Measurements from ENCODE around the gene DPF1.
A peak's percentile ranks its signal among the peaks of the same experiment; 100 is the strongest.

The DPF1 gene

DNA sequence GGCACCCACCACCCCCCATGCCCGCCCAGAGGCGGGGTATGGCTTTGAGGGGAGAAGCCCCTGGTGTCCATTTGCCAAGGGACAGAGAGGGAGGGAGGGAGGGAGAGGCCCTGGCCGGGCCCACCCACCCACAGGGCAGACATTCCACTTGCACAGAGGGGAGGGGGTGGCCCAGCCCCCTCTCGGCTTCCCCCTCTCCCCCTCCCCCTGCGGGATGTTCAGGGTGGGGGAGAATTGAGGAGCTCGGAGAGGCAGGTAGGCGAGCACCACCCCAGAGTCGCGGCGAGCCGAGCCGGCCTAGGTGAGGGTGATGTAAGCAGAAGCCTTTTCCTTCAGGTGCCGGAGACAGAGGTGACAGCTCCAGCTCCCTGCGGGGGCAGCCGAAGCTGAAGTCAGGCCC lies 12.3 kb downstream of the DPF1 start:
- H3K4me3 ChIP-seq (ENCODE audit: low read length) = peak overlapping the region; percentile 74
- H3K36me3 ChIP-seq (ENCODE audit: control insufficient read depth, low read depth, low read length) = no peaks in the 10 kb centered on the region
- no peaks in the 10 kb centered on the region for H3K27me3 ChIP-seq (ENCODE audit: control insufficient read depth, insufficient read depth, low read length)
- no peak overlapping the region for H3K27ac ChIP-seq (ENCODE audit: low read length)
- no peak overlapping the region for H3K9ac ChIP-seq (ENCODE audit: low read length)
- no peaks in the 10 kb centered on the region for H3K9me3 ChIP-seq (ENCODE audit: control insufficient read depth, low read depth, low read length)
- peaks cover 11% of the 10 kb centered on the region for H3K4me1 ChIP-seq (ENCODE audit: control insufficient read depth, low read depth, low read length)

DNA sequence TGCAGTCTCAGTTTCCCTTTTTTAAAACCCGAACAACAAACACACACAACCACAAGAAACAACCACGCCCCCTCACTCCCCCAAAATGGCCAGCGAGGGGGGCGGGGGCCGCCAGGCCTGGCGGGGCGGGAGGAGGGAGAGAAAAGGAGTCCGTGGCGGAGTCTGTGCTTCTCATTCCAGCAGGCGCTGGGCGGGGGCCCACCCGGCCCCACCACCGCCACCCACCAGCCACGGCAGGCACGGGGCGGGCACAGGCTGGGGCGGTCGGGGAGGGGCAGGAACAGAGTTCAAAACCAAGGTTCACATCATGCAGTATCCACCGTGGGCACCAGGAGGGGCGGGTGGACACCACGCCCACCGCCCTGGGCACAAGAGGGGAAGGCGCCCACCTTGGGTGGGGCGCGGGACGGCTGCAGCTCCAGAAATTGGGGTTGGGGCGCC lies 12.9 kb downstream of the DPF1 start:
- Histone ChIP-seq H3K36me3 (ENCODE audit: control insufficient read depth, low read depth, low read length) (no peaks in the 10 kb centered on the region), H3K9me3 (ENCODE audit: control insufficient read depth, low read depth, low read length) (no peaks in the 10 kb centered on the region), H3K4me1 (ENCODE audit: control insufficient read depth, low read depth, low read length) (peaks cover 11% of the 10 kb centered on the region), H3K9ac (ENCODE audit: low read length) (peak overlapping the region; percentile 56), H3K4me3 (ENCODE audit: low read length) (peak overlapping the region; percentile 74), H3K27ac (ENCODE audit: low read length) (peak overlapping the region; percentile 53), H3K27me3 (ENCODE audit: control insufficient read depth, insufficient read depth, low read length) (no peaks in the 10 kb centered on the region)

DNA sequence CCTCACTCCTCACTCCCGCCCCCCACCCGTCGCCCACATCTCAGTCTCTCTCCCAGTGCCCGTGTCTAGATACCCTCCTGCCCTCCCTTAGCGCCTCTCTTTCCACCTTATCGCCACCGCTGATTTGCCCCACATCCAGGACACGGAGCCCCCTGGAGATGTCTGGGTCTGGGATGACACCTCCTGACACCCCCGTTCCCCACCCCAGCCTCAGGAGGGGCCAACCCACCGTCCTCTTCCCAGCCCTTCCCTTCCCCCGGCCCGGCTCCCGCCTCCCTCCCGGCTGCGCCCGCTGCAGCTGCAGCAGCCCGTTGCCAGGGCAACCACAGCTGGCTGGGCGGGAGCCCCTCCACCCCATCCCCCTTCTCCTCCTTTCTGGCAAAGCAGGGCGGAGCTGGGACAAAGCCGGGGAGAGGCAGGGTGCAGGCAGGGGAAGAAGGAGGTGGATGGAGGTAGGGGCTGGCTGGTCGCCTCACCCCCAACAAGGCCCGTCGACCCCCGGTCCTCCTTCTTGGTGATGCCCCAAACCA lies 13.5 kb downstream of the DPF1 start:
- Histone ChIP-seq H3K4me3 (ENCODE audit: low read length) (peak overlapping the region; percentile 74), H3K9me3 (ENCODE audit: control insufficient read depth, low read depth, low read length) (no peaks in the 10 kb centered on the region), H3K27ac (ENCODE audit: low read length) (peak overlapping the region; percentile 53), H3K27me3 (ENCODE audit: control insufficient read depth, insufficient read depth, low read length) (no peaks in the 10 kb centered on the region), H3K4me1 (ENCODE audit: control insufficient read depth, low read depth, low read length) (peaks cover 11% of the 10 kb centered on the region), H3K36me3 (ENCODE audit: control insufficient read depth, low read depth, low read length) (no peaks in the 10 kb centered on the region), H3K9ac (ENCODE audit: low read length) (peak overlapping the region; percentile 71)

DNA sequence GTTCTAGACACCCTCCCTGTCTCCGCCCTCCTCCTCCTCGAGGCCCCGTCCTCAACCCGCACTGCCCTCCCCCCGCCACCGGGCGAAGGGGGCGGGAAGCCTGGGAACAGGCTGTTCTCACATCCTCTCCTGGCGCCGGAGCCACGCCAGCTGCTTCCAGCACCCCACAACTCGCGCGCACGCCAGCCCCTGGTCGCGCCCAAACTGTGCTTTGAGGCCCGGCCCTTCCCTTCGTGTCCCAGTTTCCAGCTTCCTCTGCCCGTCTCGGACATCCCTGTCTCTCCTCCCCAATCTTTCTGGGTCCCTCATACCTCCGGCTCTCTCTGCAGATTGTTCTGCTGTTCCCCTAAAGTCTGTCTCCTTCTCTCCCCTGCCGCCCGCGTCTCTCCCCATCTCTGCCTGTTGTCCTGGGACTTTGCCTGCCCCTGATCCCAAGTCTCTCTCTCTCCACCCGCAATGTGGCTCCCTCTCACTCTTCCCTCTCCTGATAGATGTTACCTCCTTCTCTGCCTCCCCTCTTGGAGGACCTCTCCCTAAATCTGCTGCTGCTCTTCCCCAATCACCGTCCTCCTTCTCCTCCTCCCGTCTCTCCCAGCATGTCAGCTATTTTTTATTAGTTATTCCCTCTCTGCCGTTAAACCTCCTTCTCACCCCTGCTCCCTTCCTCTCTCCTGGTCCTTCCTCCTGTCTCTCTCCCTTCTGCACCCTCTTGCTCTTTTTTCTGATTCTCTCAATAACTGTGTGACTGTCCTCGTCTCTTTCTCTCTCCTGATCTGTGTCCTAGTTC lies 14.2 kb downstream of the DPF1 start:
- no peaks in the 10 kb centered on the region for H3K36me3 ChIP-seq (ENCODE audit: control insufficient read depth, low read depth, low read length)
- H3K9ac ChIP-seq (ENCODE audit: low read length) = peak overlapping the region; percentile 71
- H3K27ac ChIP-seq (ENCODE audit: low read length) = peak overlapping the region; percentile 28
- peaks cover 11% of the 10 kb centered on the region for H3K4me1 ChIP-seq (ENCODE audit: control insufficient read depth, low read depth, low read length)
- no peaks in the 10 kb centered on the region for H3K27me3 ChIP-seq (ENCODE audit: control insufficient read depth, insufficient read depth, low read length)
- H3K9me3 ChIP-seq (ENCODE audit: control insufficient read depth, low read depth, low read length) = no peaks in the 10 kb centered on the region
- H3K4me3 ChIP-seq (ENCODE audit: low read length) = peak overlapping the region; percentile 74

DNA sequence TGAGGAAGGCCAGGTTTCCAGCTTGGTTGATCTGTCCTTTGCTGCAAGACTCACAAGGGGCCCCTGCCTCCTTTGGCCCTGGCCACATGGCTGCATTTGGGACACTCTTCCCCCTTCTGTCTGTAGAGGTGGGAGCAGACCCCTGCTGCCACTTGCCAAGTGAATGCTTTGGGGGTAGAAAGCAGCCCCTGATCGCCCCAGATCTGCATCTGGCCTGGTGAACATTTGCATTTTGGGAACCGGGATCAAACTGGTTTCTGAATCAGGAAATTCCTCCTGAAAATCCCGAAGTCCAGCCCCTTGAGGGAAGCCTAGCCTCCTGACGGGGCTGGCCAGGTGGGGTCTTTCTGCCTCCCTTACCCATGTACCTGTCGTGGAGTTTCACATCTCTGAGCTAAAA lies 14.9 kb downstream of the DPF1 start:
- Histone ChIP-seq H3K4me3 (ENCODE audit: low read length) (peak overlapping the region; percentile 74), H3K27ac (ENCODE audit: low read length) (no peak overlapping the region), H3K9ac (ENCODE audit: low read length) (peak overlapping the region; percentile 71)

DNA sequence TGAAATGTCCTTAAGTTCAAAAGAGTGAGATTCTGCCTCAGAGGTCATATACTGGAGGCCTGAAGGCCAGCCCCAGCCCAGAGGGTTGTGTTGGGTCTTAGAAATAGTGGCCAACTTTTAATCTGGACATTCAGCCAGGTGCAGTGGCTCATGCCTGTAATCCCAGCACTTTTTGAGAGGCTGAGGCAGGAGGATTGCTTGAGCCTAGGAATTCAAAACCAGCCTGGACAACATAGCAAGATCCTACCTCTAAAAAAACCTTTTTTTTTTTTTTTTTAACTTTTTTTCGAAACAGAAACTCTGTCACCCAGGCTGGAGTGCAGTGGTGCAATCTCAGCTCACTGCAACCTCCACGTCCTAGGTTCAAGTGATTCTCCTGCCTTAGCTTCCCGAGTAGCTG lies 15.5 kb downstream of the DPF1 start:
- Histone ChIP-seq H3K36me3 (ENCODE audit: control insufficient read depth, low read depth, low read length) (no peaks in the 10 kb centered on the region), H3K4me1 (ENCODE audit: control insufficient read depth, low read depth, low read length) (peaks cover 11% of the 10 kb centered on the region), H3K4me3 (ENCODE audit: low read length) (peak overlapping the region; percentile 74), H3K27ac (ENCODE audit: low read length) (no peak overlapping the region), H3K27me3 (ENCODE audit: control insufficient read depth, insufficient read depth, low read length) (no peaks in the 10 kb centered on the region), H3K9ac (ENCODE audit: low read length) (no peak overlapping the region), H3K9me3 (ENCODE audit: control insufficient read depth, low read depth, low read length) (no peaks in the 10 kb centered on the region)

More for the DNA sequence above, 14.9 kb downstream of the DPF1 start:
- Histone ChIP-seq H3K27me3 (ENCODE audit: control insufficient read depth, insufficient read depth, low read length) (no peaks in the 10 kb centered on the region), H3K9me3 (ENCODE audit: control insufficient read depth, low read depth, low read length) (no peaks in the 10 kb centered on the region), H3K36me3 (ENCODE audit: control insufficient read depth, low read depth, low read length) (no peaks in the 10 kb centered on the region), H3K4me1 (ENCODE audit: control insufficient read depth, low read depth, low read length) (peaks cover 11% of the 10 kb centered on the region)

DNA sequence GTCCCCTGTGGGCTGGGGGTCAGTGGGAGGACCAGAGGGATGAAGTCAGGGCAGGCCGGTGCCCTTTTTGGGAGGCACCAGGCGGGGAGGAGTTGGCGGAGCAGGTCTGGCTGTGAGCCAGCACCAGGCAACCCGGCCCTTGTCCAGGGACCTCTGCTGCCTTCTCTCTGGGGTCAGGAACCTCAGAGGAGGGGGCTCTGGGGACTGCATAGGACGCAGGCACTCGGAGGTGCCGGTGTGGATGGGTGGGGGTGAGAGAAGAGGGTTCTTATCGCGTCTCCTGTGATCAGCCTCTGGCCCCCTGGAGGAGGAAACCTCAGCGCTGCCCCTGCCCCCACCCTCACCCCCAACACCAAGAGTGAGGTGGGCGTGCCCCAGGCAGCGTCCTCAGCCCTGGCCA lies 16.5 kb downstream of the DPF1 start:
- peaks cover 11% of the 10 kb centered on the region for H3K4me1 ChIP-seq (ENCODE audit: control insufficient read depth, low read depth, low read length)
- no peak overlapping the region for H3K9ac ChIP-seq (ENCODE audit: low read length)
- H3K9me3 ChIP-seq (ENCODE audit: control insufficient read depth, low read depth, low read length) = no peaks in the 10 kb centered on the region
- H3K27ac ChIP-seq (ENCODE audit: low read length) = no peak overlapping the region
- H3K27me3 ChIP-seq (ENCODE audit: control insufficient read depth, insufficient read depth, low read length) = no peaks in the 10 kb centered on the region
- no peak overlapping the region for H3K4me3 ChIP-seq (ENCODE audit: low read length)
- no peaks in the 10 kb centered on the region for H3K36me3 ChIP-seq (ENCODE audit: control insufficient read depth, low read depth, low read length)

DNA sequence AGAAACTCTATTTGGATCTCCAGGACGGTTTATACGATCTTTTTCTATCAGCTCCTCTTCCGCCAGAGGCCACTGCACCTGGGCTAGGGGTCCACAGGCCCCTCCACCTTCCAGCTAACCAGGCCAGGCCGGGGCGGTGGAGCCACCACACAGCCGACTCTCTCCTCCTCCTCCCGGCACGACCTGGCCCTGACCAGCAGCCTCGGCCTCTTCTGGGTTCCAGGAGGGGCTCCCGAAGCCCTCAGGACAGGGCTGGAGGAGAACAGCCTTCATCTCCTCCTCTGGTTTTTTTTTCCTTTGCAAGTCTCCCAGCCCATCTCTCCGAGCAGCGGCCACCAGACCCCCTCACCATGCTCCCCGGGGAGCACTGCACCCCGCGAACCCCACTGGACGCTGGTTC lies 17.1 kb downstream of the DPF1 start:
- Histone ChIP-seq H3K9me3 (ENCODE audit: control insufficient read depth, low read depth, low read length) (no peaks in the 10 kb centered on the region), H3K27ac (ENCODE audit: low read length) (no peak overlapping the region)

DNA sequence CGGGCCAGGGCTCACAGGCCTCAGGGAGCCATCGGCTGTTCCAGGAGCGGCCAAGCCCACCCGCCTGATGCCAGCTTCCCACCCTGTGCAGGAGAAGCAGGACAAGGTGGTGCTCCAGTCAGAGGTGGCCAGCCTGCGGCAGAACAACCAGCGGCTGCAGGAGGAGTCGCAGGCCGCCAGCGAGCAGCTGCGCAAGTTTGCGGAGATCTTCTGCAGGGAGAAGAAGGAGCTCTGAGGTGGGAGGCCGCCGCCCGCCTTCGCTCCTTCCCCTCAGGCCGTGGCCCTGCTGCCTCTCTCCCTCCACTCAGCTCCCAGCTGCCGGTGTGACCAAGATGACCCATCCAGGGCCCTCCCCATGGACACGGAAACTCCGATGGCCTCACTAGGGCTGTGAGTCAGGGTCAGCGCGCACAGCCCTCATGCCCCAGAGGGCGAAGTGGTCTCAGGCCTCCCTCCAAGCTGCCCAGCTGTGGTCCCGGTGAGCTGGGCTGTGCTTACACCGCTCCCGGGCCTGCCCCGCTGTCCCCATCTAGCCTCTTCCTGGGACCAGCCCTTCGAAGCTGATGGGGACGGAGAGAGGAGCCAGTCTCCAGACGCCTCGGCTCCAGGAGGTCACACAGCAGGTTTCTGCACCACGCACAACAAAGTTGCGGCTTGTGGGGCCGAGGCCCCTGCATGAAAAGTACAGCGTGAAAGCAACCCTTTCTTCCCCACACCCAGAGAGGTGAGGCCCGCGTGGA lies 17.8 kb downstream of the DPF1 start:
- no peaks in the 10 kb centered on the region for H3K9me3 ChIP-seq (ENCODE audit: control insufficient read depth, low read depth, low read length)
- no peak overlapping the region for H3K9ac ChIP-seq (ENCODE audit: low read length)
- no peaks in the 10 kb centered on the region for H3K27me3 ChIP-seq (ENCODE audit: control insufficient read depth, insufficient read depth, low read length)
- H3K4me3 ChIP-seq (ENCODE audit: low read length) = no peak overlapping the region
- H3K27ac ChIP-seq (ENCODE audit: low read length) = no peak overlapping the region
- H3K4me1 ChIP-seq (ENCODE audit: control insufficient read depth, low read depth, low read length) = peaks cover 11% of the 10 kb centered on the region
- H3K36me3 ChIP-seq (ENCODE audit: control insufficient read depth, low read depth, low read length) = no peaks in the 10 kb centered on the region

More for the DNA sequence above, 17.1 kb downstream of the DPF1 start:
- no peaks in the 10 kb centered on the region for H3K27me3 ChIP-seq (ENCODE audit: control insufficient read depth, insufficient read depth, low read length)
- no peak overlapping the region for H3K9ac ChIP-seq (ENCODE audit: low read length)
- peaks cover 11% of the 10 kb centered on the region for H3K4me1 ChIP-seq (ENCODE audit: control insufficient read depth, low read depth, low read length)
- no peaks in the 10 kb centered on the region for H3K36me3 ChIP-seq (ENCODE audit: control insufficient read depth, low read depth, low read length)
- H3K4me3 ChIP-seq (ENCODE audit: low read length) = no peak overlapping the region

DNA sequence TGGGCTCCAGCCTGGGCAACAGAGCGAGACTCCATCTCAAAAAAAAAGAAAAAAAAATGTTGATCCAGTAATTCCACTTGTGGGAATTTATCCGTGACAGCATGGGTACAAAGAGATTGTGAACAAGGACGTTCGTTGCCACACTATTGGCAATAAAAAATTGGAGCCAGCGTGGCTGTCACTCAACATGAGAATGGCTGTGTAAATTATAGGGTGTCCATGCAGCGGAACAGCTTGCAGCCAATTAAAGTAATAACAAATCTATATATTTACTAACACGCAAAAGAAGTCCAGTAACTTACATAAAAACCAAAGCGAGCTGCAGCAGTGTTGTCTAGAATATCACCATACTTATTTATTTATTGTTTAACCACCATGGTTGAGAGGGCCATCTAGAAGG lies 19.3 kb downstream of the DPF1 start:
- Histone ChIP-seq H3K27ac (ENCODE audit: low read length) (no peak overlapping the region), H3K27me3 (ENCODE audit: control insufficient read depth, insufficient read depth, low read length) (no peaks in the 10 kb centered on the region), H3K4me1 (ENCODE audit: control insufficient read depth, low read depth, low read length) (peaks cover 11% of the 10 kb centered on the region), H3K9me3 (ENCODE audit: control insufficient read depth, low read depth, low read length) (no peaks in the 10 kb centered on the region), H3K4me3 (ENCODE audit: low read length) (no peak overlapping the region), H3K9ac (ENCODE audit: low read length) (no peak overlapping the region), H3K36me3 (ENCODE audit: control insufficient read depth, low read depth, low read length) (no peaks in the 10 kb centered on the region)

DNA sequence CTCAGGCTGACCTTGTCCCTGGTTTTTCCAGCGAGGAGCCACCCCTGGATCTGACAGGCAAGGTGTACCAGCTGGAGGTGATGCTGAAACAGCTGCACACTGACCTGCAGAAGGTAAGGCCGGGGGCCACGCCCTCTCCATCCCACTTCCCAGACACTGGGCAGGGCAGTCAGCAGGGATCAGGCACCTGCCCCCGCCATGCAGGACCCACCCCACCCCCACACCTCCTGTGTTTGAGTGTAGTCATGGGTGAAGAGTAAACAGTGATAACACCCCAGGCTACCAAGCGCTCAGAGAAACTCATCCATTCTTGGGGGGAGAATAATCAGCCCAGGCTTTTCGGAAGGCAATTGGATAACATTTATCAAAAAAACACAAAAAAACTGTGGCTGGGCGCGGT lies 19.9 kb downstream of the DPF1 start:
- Histone ChIP-seq H3K36me3 (ENCODE audit: control insufficient read depth, low read depth, low read length) (no peaks in the 10 kb centered on the region), H3K27ac (ENCODE audit: low read length) (no peak overlapping the region), H3K4me3 (ENCODE audit: low read length) (no peak overlapping the region), H3K4me1 (ENCODE audit: control insufficient read depth, low read depth, low read length) (peaks cover 7% of the 10 kb centered on the region), H3K9me3 (ENCODE audit: control insufficient read depth, low read depth, low read length) (no peaks in the 10 kb centered on the region), H3K27me3 (ENCODE audit: control insufficient read depth, insufficient read depth, low read length) (no peaks in the 10 kb centered on the region), H3K9ac (ENCODE audit: low read length) (no peak overlapping the region)

Measured in iPS-18a (cell line).